GM12878 (cell line): Measurements from ENCODE around the gene HNRNPAB. TPM values are rescaled to one million over a fixed set of nuclear protein-coding genes. Genes with fewer than 3 reads are reported as not detected.

Experiments
- ATAC-seq: fragments of 200-7000 bp; cut with Tn5 transposase; 3 replicates; pipeline ENCODE4 v1.9.1; 2020; ENCODE audit warnings: mild to moderate bottlenecking, moderate library complexity
- BruUV-seq: library from RNA; stranded (reverse); fragments of 400-500 nt; replicated peaks from 2 replicates; lab custom pipeline; 2021; lab: Mats Ljungman, UMichigan
- CTCF ChIA-PET: fragments of 300-600 bp; sonication (Branson Sonifier 250); formaldehyde crosslinking; extraction: SDS; loops from one replicate; lab custom pipeline; 2021; ENCODE audit warnings: inconsistent platforms; lab: Yijun Ruan, JAX
- POLR2A ChIA-PET: fragments of 350-600 bp; formaldehyde crosslinking; extraction: SDS; loops from one replicate; lab custom pipeline; 2021; ENCODE audit warnings: inconsistent platforms; lab: Charles Lee
- RAD21 ChIA-PET: fragments of 300-600 bp; sonication (Branson Sonifier 250); formaldehyde crosslinking; loops from one replicate; lab custom pipeline; 2023; ENCODE audit warnings: antibody characterized with exemption; ENCODE audit not compliant: unreplicated experiment; lab: Charles Lee
- SMC1A ChIA-PET: fragments of 300-600 bp; sonication (Branson Sonifier 250); formaldehyde crosslinking; loops from one replicate; lab custom pipeline; 2023; ENCODE audit not compliant: unreplicated experiment, uncharacterized antibody; lab: Charles Lee
- DNase-seq: peaks from one replicate; pipeline ENCODE4 v3.0.0-alpha.2; 2011; ENCODE audit warnings: low read depth, low spot score
- FAIRE-seq: peaks from 3 replicates; lab custom pipeline; 2011; peaks lifted over from hg19 to GRCh38; lab: Jason Lieb, UNC
- H2AFZ ChIP-seq: 2 replicates; pipeline ENCODE4 v1.6.0; 2011; ENCODE audit warnings: low read depth, low read length, control low read depth; ENCODE audit not compliant: control insufficient read depth
- H3K27ac ChIP-seq: 2 replicates; pipeline ENCODE4 v1.5.1; 2011; ENCODE audit warnings: control low read depth; ENCODE audit not compliant: control insufficient read depth, insufficient read depth
- H3K27me3 ChIP-seq, 2 experiments: replicated peaks in 1 of 2; 2 replicates each; pipeline versions ENCODE4 v1.6.0 to v1.6.1; 2011; ENCODE audit warnings: low read length in 1 of 2; ENCODE audit not compliant: control insufficient read depth in 2 of 2, insufficient read depth in 2 of 2
- H3K36me3 ChIP-seq, 2 experiments: 2 replicates each; pipeline ENCODE4 v1.5.1; 2011; ENCODE audit warnings: low read length in 1 of 2; ENCODE audit not compliant: control insufficient read depth in 2 of 2, insufficient read depth in 2 of 2
- H3K4me1 ChIP-seq: 2 replicates; pipeline ENCODE4 v1.6.1; 2011; ENCODE audit warnings: mild to moderate bottlenecking, low read length, moderate library complexity, mixed read lengths; ENCODE audit not compliant: control insufficient read depth, insufficient read depth
- H3K4me2 ChIP-seq: 2 replicates; pipeline ENCODE4 v1.6.0; 2011; ENCODE audit warnings: control low read depth; ENCODE audit not compliant: control insufficient read depth, insufficient read depth
- H3K4me3 ChIP-seq: fragments of 200-600 bp; sonication (generic); 2 replicates; pipeline ENCODE4 v1.5.1; 2016
- H3K79me2 ChIP-seq: 2 replicates; pipeline ENCODE4 v1.6.0; 2011; ENCODE audit warnings: low read length; ENCODE audit not compliant: control insufficient read depth, insufficient read depth
- H3K9ac ChIP-seq: 2 replicates; pipeline ENCODE4 v1.8.0; 2011; ENCODE audit warnings: low read length, control low read depth, mixed read lengths; ENCODE audit not compliant: control insufficient read depth, insufficient read depth
- H3K9me3 ChIP-seq: replicated peaks from 3 replicates; pipeline ENCODE4 v1.5.1; 2011; ENCODE audit warnings: mild to moderate bottlenecking, low read length; ENCODE audit not compliant: control insufficient read depth, insufficient read depth
- H4K20me1 ChIP-seq: 2 replicates; pipeline ENCODE4 v1.6.0; 2011; ENCODE audit not compliant: control insufficient read depth, insufficient read depth
- CBFB ChIP-seq: IDR thresholded peaks from 2 replicates; pipeline ENCODE4 v1.6.1; 2016; ENCODE audit warnings: antibody characterized with exemption, low read depth
- CREB1 ChIP-seq: IDR thresholded peaks from 2 replicates; pipeline ENCODE4 v1.6.1; 2012; ENCODE audit warnings: low read depth, mild to moderate bottlenecking, inconsistent platforms
- JUND ChIP-seq: IDR thresholded peaks from 2 replicates; pipeline ENCODE4 v1.6.1; 2012; ENCODE audit warnings: low read depth, mild to moderate bottlenecking, low read length, improper control_type of control experiment, moderate library complexity
- KAT2A ChIP-seq: conservative IDR thresholded peaks from 2 replicates; pipeline ENCODE4 v1.6.1; 2011; ENCODE audit warnings: low read depth, low read length; ENCODE audit not compliant: control insufficient read depth
- MTA3 ChIP-seq: IDR thresholded peaks from 2 replicates; pipeline ENCODE4 v1.6.1; 2012; ENCODE audit warnings: low read length, inconsistent platforms, borderline replicate concordance
- PML ChIP-seq: IDR thresholded peaks from 2 replicates; pipeline ENCODE4 v1.6.1; 2012; ENCODE audit warnings: low read length, inconsistent platforms
- POLR2A ChIP-seq: IDR thresholded peaks from 2 replicates; pipeline ENCODE4 v1.6.1; 2011; ENCODE audit warnings: low read depth, mild to moderate bottlenecking, low read length
- POLR2AphosphoS2 ChIP-seq: IDR thresholded peaks from 2 replicates; pipeline ENCODE4 v1.6.1; 2011; ENCODE audit warnings: low read depth, mild to moderate bottlenecking, low read length, improper control_type of control experiment, moderate library complexity
- POLR2AphosphoS5 ChIP-seq: IDR thresholded peaks from 2 replicates; pipeline ENCODE4 v1.6.1; 2011; ENCODE audit warnings: mild to moderate bottlenecking, low read length, inconsistent platforms
- POU2F2 ChIP-seq: IDR thresholded peaks from 3 replicates; pipeline ENCODE4 v1.6.1; 2011; ENCODE audit warnings: low read depth, mild to moderate bottlenecking, low read length, borderline replicate concordance
- RUNX3 ChIP-seq: IDR thresholded peaks from 2 replicates; pipeline ENCODE4 v1.6.1; 2012; ENCODE audit warnings: low read length, inconsistent platforms
- SMAD5 ChIP-seq: IDR thresholded peaks from 2 replicates; pipeline ENCODE4 v1.6.1; 2016; ENCODE audit warnings: antibody characterized with exemption, low read depth
- ZBED1 ChIP-seq: IDR thresholded peaks from 2 replicates; pipeline ENCODE4 v1.6.1; 2016; ENCODE audit warnings: borderline replicate concordance
- WGBS: methylation state at CpG from one replicate; pipeline ENCODE4 v1.1.6; 2016; ENCODE audit warnings: low lambda C conversion rate; ENCODE audit not compliant: insufficient replicate concordance, insufficient coverage; ENCODE audit errors: missing lambda C conversion rate; 5-methylcytosine and 5-hydroxymethylcytosine counted together
- in situ Hi-C: fragments of 300-500 bp; cut with MboI; formaldehyde crosslinking; loops from 9 replicates; pipeline ENCODE4 v1.14.3; 2018; ENCODE audit warnings: mixed read lengths
- intact Hi-C: fragments of 100-400 bp; cut with micrococcal nuclease; formaldehyde crosslinking; loops from one replicate; pipeline ENCODE4 v1.14.2; 2022; ENCODE audit not compliant: unreplicated experiment
- polyA plus RNA-seq, 11 experiments: library from polyadenylated mRNA; depleted of rRNA in 4 of 11; unstranded in 6 of 11; stranded (reverse) in 5 of 11; fragments of >200 nt; fragmentation: Nextera tagmentation in 4 of 11; fragmentation: Illumina TruSeq in 1 of 11; extraction: Ambion mirVana in 4 of 11; extraction: Trizol in 1 of 11; gene quantifications; 1 replicate in 1 of 11; 2 replicates in 10 of 11; pipeline versions ENCODE4 v1.2.1 to v1.2.3, GENCODE V29; 2011 to 2016; ENCODE audit warnings: inconsistent platforms in 2 of 11, missing spikeins in 2 of 11, low read depth in 1 of 11
- total RNA-seq, 4 experiments: library from RNA; depleted of rRNA in 3 of 4; stranded (reverse); fragments of >200 nt in 3 of 4; fragmentation: Illumina TruSeq in 1 of 4; extraction: Trizol in 1 of 4; gene quantifications; 2 replicates each; pipeline versions ENCODE4 v1.2.1 to v1.2.3, GENCODE V29; 2013 to 2021

HNRNPAB gene
- total and polyA plus RNA-seq, 10 of the 15 experiments (the other 5 are each of a cell fraction or from before 2014, with no cell fraction given), result 42.3 to 330 (median 230) TPM

DNA sequence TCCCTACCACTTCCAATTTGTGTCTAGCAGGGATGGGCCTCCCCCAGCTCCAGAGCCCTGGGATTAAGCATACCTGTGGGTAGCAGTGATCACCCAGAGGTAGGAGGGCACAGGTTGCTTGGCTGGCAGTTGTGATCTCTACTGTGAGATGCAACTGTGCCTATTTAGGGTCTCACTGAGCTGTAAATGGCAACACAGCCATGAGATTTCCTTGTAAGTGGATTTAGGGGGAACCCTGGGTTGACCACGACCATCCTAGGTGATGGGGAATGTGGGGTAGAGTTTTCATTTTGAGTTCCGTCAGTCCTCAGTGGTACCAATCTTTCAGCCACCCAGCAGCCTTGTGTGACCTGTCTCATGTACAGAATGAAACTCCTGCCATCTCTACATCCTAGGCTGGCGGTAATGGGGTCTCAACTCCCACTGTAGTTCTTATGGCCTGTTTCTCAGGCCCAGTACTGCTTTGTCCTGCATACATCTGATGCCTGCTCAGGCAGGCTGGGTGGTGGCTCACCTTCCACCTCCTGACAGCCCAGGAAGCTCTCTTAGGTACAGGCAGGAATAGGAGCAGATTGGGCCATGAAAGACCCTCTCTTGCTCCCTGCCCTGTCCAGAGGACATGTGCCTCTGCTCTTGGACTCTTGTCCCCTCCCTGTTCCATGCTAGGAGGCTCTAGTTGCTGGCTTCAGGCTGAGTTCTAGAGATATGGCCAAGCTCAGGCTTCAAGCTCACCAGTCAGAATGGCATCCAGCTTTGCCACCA lies 8.1 kb downstream of the HNRNPAB start:
- ATAC-seq (peak; percentile 2), DNase-seq (no peak), FAIRE-seq (no peak)
- SMC1A ChIA-PET, result no interaction called here
- intact Hi-C loops, result no loop called here
- TF ChIP-seq SMAD5 (peak; percentile 56), JUND (no peak), MTA3 (0 out of 2 replicates have a peak, but pooled peaks have one; percentile 6), POLR2AphosphoS2 (peak; percentile 21), KAT2A (no peak), CBFB (0 out of 2 replicates have a peak, but pooled peaks have one; percentile 49), CREB1 (0 out of 2 replicates have a peak, but pooled peaks have one; percentile 6), POLR2AphosphoS5 (peak; percentile 70; the same call in 1 of the 2 replicates), RUNX3 (no peak), POLR2A (peak; percentile 24), PML (0 out of 2 replicates have a peak, but pooled peaks have one; percentile 0), ZBED1 (0 out of 2 replicates have a peak, but pooled peaks have one; percentile 1), POU2F2 (0 out of 3 replicates have a peak, but pooled peaks have one; percentile 30)
- TF ChIP-seq, all 136 proteins: peak for 10
- in situ Hi-C loops, result no loop called here
- H3K4me2 ChIP-seq, result no peak overlapping the region
- no peak overlapping the region for H3K27ac ChIP-seq
- ChIA-PET RAD21 (no interaction called here), POLR2A (interaction anchor here (2.0 kb wide), 1 partner anchor 20 kb away, joined by 4 read pairs; the partner anchor contains the start of gene PHYKPL), CTCF (no interaction called here)
- no peaks in the 10 kb centered on the region for H3K9me3 ChIP-seq
- H4K20me1 ChIP-seq, result peaks cover 8% of the 10 kb centered on the region
- WGBS, result 61% methylated on average over 3 of the region's 3 CpGs
- H3K4me1 ChIP-seq, result peaks cover 6% of the 10 kb centered on the region
- no peak overlapping the region for H3K9ac ChIP-seq
- no TSS peak for BruUV-seq
- H3K79me2 ChIP-seq, result peaks cover 26% of the 10 kb centered on the region
- H3K36me3 ChIP-seq, result peaks cover 57 to 58% of the 10 kb centered on the region in 2 experiments
- H2AFZ ChIP-seq, result no peak overlapping the region
- H3K4me3 ChIP-seq, result no peak overlapping the region
- no peaks in the 10 kb centered on the region for H3K27me3 ChIP-seq
